ENCODE measurements around the gene WDFY2.

GRCh38 chr13:51777921-51778320, 193.7 kb downstream of the WDFY2 start:
- no peak for TF ChIP-seq CTCF (IDR thresholded peaks at IDR 0.05)
- TF ChIP-seq POLR2A (IDR thresholded peaks at IDR 0.05), result no peak

All from stomach (tissue), 4 donors.